ENCODE data around the gene ADCK2.
"Not testable (repeated sequence)": the region's sequence is repeated elsewhere in the genome, so short reads cannot be mapped to it uniquely, and the experiment has no call there.

The ADCK2 gene

GRCh38 chr7:140673774-140674155, 1.0 kb downstream of the ADCK2 start:
- DNase-seq: no peak
- Mint-ChIP-seq H3K27ac (peak overlapping the region; percentile 87), H3K4me1 (peaks cover 45% of the 10 kb centered on the region), H3K27me3 (peaks cover 8% of the 10 kb centered on the region), H3K36me3 (peaks cover 19% of the 10 kb centered on the region), H3K9me3 (no peaks in the 10 kb centered on the region), H3K4me3 (peak overlapping the region; percentile 83)
- CTCF ChIA-PET: interaction anchor here (0.7 to 3.7 kb wide), 6 partner anchors 24 to 339 kb away, joined by 3 to 22 read pairs (median 4); partner anchors contain the start of gene MRPS33

GRCh38 chr7:140674356-140674800, 1.6 kb downstream of the ADCK2 start:
- CTCF ChIA-PET: interaction anchor here (0.9 to 3.7 kb wide), 9 partner anchors 11 to 339 kb away, joined by 3 to 22 read pairs (median 4); partner anchors contain the start of gene MRPS33
- H3K4me1 Mint-ChIP-seq: peaks cover 45% of the 10 kb centered on the region
- H3K4me3 Mint-ChIP-seq: peak overlapping the region; percentile 83
- H3K9me3 Mint-ChIP-seq: no peaks in the 10 kb centered on the region
- no peak for DNase-seq
- H3K36me3 Mint-ChIP-seq: peaks cover 23% of the 10 kb centered on the region
- peak overlapping the region; percentile 87 for H3K27ac Mint-ChIP-seq
- peaks cover 8% of the 10 kb centered on the region for H3K27me3 Mint-ChIP-seq

- Mint-ChIP-seq H3K4me3 (peak overlapping the region; percentile 83), H3K9me3 (no peaks in the 10 kb centered on the region), H3K27me3 (peaks cover 3% of the 10 kb centered on the region), H3K36me3 (peaks cover 27% of the 10 kb centered on the region), H3K4me1 (peaks cover 45% of the 10 kb centered on the region), H3K27ac (peak overlapping the region; percentile 67)
- CTCF ChIA-PET: interaction anchor here (0.7 to 3.7 kb wide), 11 partner anchors 11 to 338 kb away, joined by 3 to 22 read pairs (median 4); partner anchors contain the start of gene MRPS33
- DNase-seq: no peak
Observed at GRCh38 chr7:140674899-140675701, 2.4 kb downstream of the ADCK2 start.

GRCh38 chr7:140675726-140676125, 3.0 kb downstream of the ADCK2 start:
- CTCF ChIA-PET: interaction anchor here (0.7 to 3.7 kb wide), 7 partner anchors 10 to 337 kb away, joined by 3 to 22 read pairs (median 4); partner anchors contain the start of gene MRPS33
- H3K27ac Mint-ChIP-seq: no peak overlapping the region

GRCh38 chr7:140676306-140676705, 3.6 kb downstream of the ADCK2 start:
- Mint-ChIP-seq H3K27me3 (no peaks in the 10 kb centered on the region), H3K9me3 (no peaks in the 10 kb centered on the region), H3K4me3 (no peak overlapping the region), H3K36me3 (peaks cover 36% of the 10 kb centered on the region), H3K27ac (no peak overlapping the region), H3K4me1 (peaks cover 45% of the 10 kb centered on the region)
- no peak for DNase-seq
- CTCF ChIA-PET: interaction anchor here (1.3 to 3.7 kb wide), 2 partner anchors 10 to 337 kb away, joined by 3 to 22 read pairs; partner anchors contain the start of gene MRPS33

More at GRCh38 chr7:140675726-140676125, 3.0 kb downstream of the ADCK2 start:
- Mint-ChIP-seq H3K27me3 (no peaks in the 10 kb centered on the region), H3K4me3 (no peak overlapping the region), H3K9me3 (no peaks in the 10 kb centered on the region), H3K4me1 (peaks cover 45% of the 10 kb centered on the region), H3K36me3 (peaks cover 32% of the 10 kb centered on the region)
- no peak for DNase-seq

GRCh38 chr7:140676956-140677355, 4.2 kb downstream of the ADCK2 start:
- Mint-ChIP-seq H3K36me3 (peaks cover 36% of the 10 kb centered on the region), H3K4me1 (peaks cover 42% of the 10 kb centered on the region)
- DNase-seq, H3K27me3 Mint-ChIP-seq, H3K4me3 Mint-ChIP-seq, H3K9me3 Mint-ChIP-seq, H3K27ac Mint-ChIP-seq: not testable (repeated sequence)
- CTCF ChIA-PET: interaction anchor here (1.3 kb wide), 1 partner anchor 9 kb away, joined by 3 read pairs; no protein-coding TSS in a partner anchor

- Mint-ChIP-seq H3K27ac (no peak overlapping the region), H3K4me3 (no peak overlapping the region), H3K27me3 (no peaks in the 10 kb centered on the region), H3K36me3 (peaks cover 39% of the 10 kb centered on the region), H3K4me1 (peaks cover 36% of the 10 kb centered on the region), H3K9me3 (no peaks in the 10 kb centered on the region)
- DNase-seq: no peak
- CTCF ChIA-PET: interaction anchor here (1.3 kb wide), 1 partner anchor 9 kb away, joined by 3 read pairs; no protein-coding TSS in a partner anchor
Observed at GRCh38 chr7:140677496-140677895, 4.8 kb downstream of the ADCK2 start.

GRCh38 chr7:140678081-140678815, 5.5 kb downstream of the ADCK2 start:
- H3K9me3 Mint-ChIP-seq: no peaks in the 10 kb centered on the region
- H3K36me3 Mint-ChIP-seq: peaks cover 39% of the 10 kb centered on the region
- CTCF ChIA-PET: no interaction called here
- no peak for DNase-seq
- no peaks in the 10 kb centered on the region for H3K27me3 Mint-ChIP-seq
- no peak overlapping the region for H3K27ac Mint-ChIP-seq
- H3K4me3 Mint-ChIP-seq: no peak overlapping the region
- peaks cover 36% of the 10 kb centered on the region for H3K4me1 Mint-ChIP-seq

- Mint-ChIP-seq H3K9me3 (no peaks in the 10 kb centered on the region), H3K27me3 (no peaks in the 10 kb centered on the region), H3K4me3 (no peak overlapping the region), H3K4me1 (peaks cover 32% of the 10 kb centered on the region), H3K36me3 (peaks cover 39% of the 10 kb centered on the region), H3K27ac (no peak overlapping the region)
- DNase-seq: no peak
- CTCF ChIA-PET: no interaction called here
Observed at GRCh38 chr7:140678816-140679130, 6.0 kb downstream of the ADCK2 start.

GRCh38 chr7:140679186-140679585, 6.4 kb downstream of the ADCK2 start:
- DNase-seq: no peak
- H3K27ac Mint-ChIP-seq: no peak overlapping the region
- no peak overlapping the region for H3K4me3 Mint-ChIP-seq
- CTCF ChIA-PET: no interaction called here
- H3K9me3 Mint-ChIP-seq: no peaks in the 10 kb centered on the region
- peaks cover 41% of the 10 kb centered on the region for H3K36me3 Mint-ChIP-seq
- no peaks in the 10 kb centered on the region for H3K27me3 Mint-ChIP-seq
- peaks cover 28% of the 10 kb centered on the region for H3K4me1 Mint-ChIP-seq

GRCh38 chr7:140680886-140681285, 8.1 kb downstream of the ADCK2 start:
- H3K27me3 Mint-ChIP-seq: no peaks in the 10 kb centered on the region
- H3K27ac Mint-ChIP-seq: no peak overlapping the region
- H3K36me3 Mint-ChIP-seq: peaks cover 44% of the 10 kb centered on the region
- peaks cover 11% of the 10 kb centered on the region for H3K4me1 Mint-ChIP-seq
- H3K9me3 Mint-ChIP-seq: no peaks in the 10 kb centered on the region
- H3K4me3 Mint-ChIP-seq: no peak overlapping the region
- CTCF ChIA-PET: interaction anchor here (1.0 kb wide), 1 partner anchor 27 kb away, joined by 3 read pairs; no protein-coding TSS in a partner anchor
- no peak for DNase-seq

- Mint-ChIP-seq H3K9me3 (no peaks in the 10 kb centered on the region), H3K36me3 (peaks cover 40% of the 10 kb centered on the region), H3K27ac (no peak overlapping the region), H3K4me1 (peaks cover 4% of the 10 kb centered on the region), H3K27me3 (no peaks in the 10 kb centered on the region), H3K4me3 (no peak overlapping the region)
- CTCF ChIA-PET: no interaction called here
- no peak for DNase-seq
Observed at GRCh38 chr7:140681766-140682165, 9.0 kb downstream of the ADCK2 start.

- Mint-ChIP-seq H3K4me3 (no peak overlapping the region), H3K27ac (no peak overlapping the region), H3K9me3 (no peaks in the 10 kb centered on the region), H3K36me3 (peaks cover 34% of the 10 kb centered on the region), H3K27me3 (no peaks in the 10 kb centered on the region), H3K4me1 (no peaks in the 10 kb centered on the region)
- DNase-seq: no peak
- CTCF ChIA-PET: no interaction called here
Observed at GRCh38 chr7:140683657-140684056, 10.9 kb downstream of the ADCK2 start.
